ENCODE data around the gene ORM1.

GRCh38 chr9:114276908-114277821, 45.7 kb upstream of the ORM1 start:
- TF ChIP-seq CTCF (conservative IDR thresholded peaks at IDR 0.05) = no peak
- TF ChIP-seq EZH2 (IDR thresholded peaks at IDR 0.05; ENCODE audit: low read depth) = no peak

Data from PC-9 (cell line).